GM19455 (cell line): ENCODE results near the gene SHANK1.

Source experiments
- ATAC-seq: cut with Tn5 transposase; IDR thresholded peaks from one replicate; pipeline ENCODE4 v1.9.1; 2021; ENCODE audit not compliant: unreplicated experiment

SHANK1 gene

GRCh38 chr19:50712833-50713232 lies 6.8 kb downstream of the SHANK1 start:
- ATAC-seq: no peak

GRCh38 chr19:50711805-50712204 lies 7.8 kb downstream of the SHANK1 start:
- no peak for ATAC-seq

- no peak for ATAC-seq
These were observed 8.4 kb downstream of the SHANK1 start for GRCh38 chr19:50711196-50711595.

- ATAC-seq: no peak
These were observed 9.0 kb downstream of the SHANK1 start for GRCh38 chr19:50710612-50711011.

- ATAC-seq: no peak
These were observed 9.5 kb downstream of the SHANK1 start for GRCh38 chr19:50710094-50710493.

- ATAC-seq: no peak
These were observed 11.3 kb downstream of the SHANK1 start for GRCh38 chr19:50708179-50708879.

GRCh38 chr19:50706387-50706786 lies 13.2 kb downstream of the SHANK1 start:
- no peak for ATAC-seq

GRCh38 chr19:50705422-50706019 lies 14.1 kb downstream of the SHANK1 start:
- no peak for ATAC-seq

- no peak for ATAC-seq
These were observed 15.4 kb downstream of the SHANK1 start for GRCh38 chr19:50703915-50704796.

- no peak for ATAC-seq
These were observed 16.5 kb downstream of the SHANK1 start for GRCh38 chr19:50702871-50703829.

GRCh38 chr19:50702158-50702870 lies 17.3 kb downstream of the SHANK1 start:
- no peak for ATAC-seq

- ATAC-seq: no peak
These were observed 18.1 kb downstream of the SHANK1 start for GRCh38 chr19:50701367-50701985.

GRCh38 chr19:50697414-50698124 lies 22.0 kb downstream of the SHANK1 start:
- ATAC-seq: no peak

GRCh38 chr19:50696094-50696483 lies 23.5 kb downstream of the SHANK1 start:
- no peak for ATAC-seq

- ATAC-seq: no peak
These were observed 24.1 kb downstream of the SHANK1 start for GRCh38 chr19:50695251-50696093.

GRCh38 chr19:50694815-50695145 lies 24.8 kb downstream of the SHANK1 start:
- ATAC-seq: no peak

GRCh38 chr19:50693064-50693975 lies 26.3 kb downstream of the SHANK1 start:
- ATAC-seq: no peak
